Embryonic facial prominence (tissue), 1 donor: ENCODE results near the gene PRDX3.

Experiments
- DNase-seq: peaks from one replicate; pipeline ENCODE4 v3.0.0-alpha.2; 2016; ENCODE audit errors: extremely low spot score

PRDX3 gene

GRCh38 chr10:119178372-119179119 lies at the start of gene PRDX3:
TSS of gene PRDX3 (minus strand) at chr10:119178812. CDS start at chr10:119178790, 22 bp downstream.
- peak; percentile 83 for DNase-seq

DNA sequence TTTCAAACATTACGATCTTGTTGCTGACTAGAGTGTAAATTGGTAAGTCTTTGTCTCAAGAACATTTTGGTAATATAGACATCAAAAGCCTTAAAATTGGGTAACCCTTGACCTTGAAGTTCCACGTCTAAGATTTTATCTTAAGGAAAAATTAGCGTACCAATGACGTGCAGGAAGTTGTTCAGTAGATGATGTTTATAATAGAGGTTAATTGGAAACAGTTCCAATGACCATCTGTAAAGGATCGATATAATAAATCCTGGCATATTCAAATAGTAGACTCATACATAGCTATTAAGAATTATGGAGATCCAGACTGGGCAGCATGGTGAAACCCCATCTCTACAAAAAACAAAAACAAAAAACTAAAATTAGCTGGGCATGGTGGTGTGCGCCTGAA lies 49.2 kb upstream of the PRDX3 start:
- DNase-seq: no peak

DNA sequence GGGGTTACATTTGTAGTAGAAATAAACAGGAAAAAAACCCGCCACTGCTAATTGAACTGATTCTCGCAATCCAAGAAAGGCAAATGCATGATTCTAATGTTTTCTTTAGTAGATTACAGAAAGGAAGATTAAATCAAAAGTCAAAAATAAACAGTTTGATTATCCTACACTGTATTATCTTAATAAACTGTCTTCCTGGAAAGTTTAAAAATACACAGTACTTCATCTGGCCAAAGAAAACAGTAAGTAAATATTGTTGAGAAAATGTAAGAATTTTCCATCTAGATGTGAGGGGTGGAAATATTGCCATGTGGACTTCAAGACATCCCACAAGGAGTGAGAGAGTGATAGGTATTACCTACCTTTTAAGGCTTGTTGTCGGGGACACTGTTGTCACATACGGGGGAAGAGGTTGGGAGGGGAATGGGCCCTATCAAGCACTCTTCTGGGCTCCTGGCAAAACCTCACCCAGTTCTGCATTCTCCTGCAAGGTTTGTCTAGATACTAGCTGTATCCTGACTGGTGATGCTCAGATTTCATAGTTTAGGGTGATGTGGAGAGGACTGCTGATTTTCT lies 46.6 kb upstream of the PRDX3 start:
- DNase-seq: no peak

DNA sequence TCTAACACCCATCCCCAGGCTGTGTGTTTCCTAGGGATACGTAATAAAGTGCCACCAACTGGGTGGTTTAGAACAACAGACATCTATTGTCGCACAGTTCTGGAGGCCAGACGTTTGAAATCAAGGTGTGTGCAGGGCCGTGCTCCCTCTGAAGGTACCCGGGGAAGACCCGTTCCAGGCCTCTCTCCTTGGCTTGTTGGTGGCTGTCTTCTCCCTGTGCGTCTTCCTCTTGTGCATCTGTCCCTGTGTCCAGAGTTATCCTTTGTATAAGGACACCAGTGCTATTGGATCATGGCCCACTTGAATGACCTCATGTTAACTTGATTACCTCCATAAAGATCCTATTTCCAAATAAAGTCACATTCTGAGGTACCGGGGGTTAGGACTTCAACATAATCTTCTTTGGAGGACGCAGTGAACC lies 44.4 kb upstream of the PRDX3 start:
- DNase-seq: no peak

- no peak for DNase-seq
Measured at GRCh38 chr10:119222537-119222936, 43.9 kb upstream of the PRDX3 start.

DNA sequence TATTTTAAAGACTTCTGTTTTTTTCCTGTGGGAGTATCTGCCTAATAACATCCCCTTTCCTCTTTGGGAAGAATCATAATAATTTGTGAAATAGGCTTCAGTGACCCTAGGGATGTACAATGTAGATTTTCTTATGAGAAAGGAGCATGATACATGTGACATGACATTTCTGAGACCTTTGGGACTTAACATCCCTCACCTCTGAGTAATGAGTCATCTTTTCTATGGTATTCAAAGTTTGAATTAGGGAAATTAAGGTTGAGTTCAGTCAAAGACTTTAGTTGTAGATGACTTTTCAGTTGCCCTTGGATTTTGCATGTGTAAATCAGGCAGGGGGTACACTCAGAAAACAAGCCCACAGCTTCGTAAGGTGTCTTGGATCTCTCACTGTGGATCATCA lies 43.1 kb upstream of the PRDX3 start:
- DNase-seq: no peak

GRCh38 chr10:119221201-119221600 lies 42.6 kb upstream of the PRDX3 start:
- DNase-seq: no peak

- no peak for DNase-seq
Measured at GRCh38 chr10:119219871-119220270, 41.3 kb upstream of the PRDX3 start.

GRCh38 chr10:119217991-119218490 lies 39.4 kb upstream of the PRDX3 start:
- DNase-seq: no peak

GRCh38 chr10:119217401-119217800 lies 38.8 kb upstream of the PRDX3 start:
- DNase-seq: no peak

DNA sequence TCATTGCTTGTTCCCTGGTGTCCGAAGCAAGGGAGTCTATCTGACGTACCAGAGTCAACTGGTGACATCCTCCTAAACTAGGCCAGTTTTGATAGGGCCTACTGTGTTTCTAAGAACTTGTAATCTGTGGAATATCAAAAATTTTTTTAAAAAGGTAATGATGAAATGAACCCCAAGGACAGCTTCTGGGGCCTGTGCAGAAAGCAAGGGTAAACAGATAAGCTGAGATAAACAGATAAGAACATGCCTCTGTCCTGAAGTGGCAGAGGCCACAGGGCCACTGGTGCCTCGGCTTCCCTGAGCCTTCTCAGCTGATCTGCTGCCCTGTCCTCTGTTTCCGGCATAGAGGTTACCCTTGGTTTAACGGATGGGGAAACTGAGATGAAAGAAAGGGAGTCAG lies 37.5 kb upstream of the PRDX3 start:
- no peak for DNase-seq

DNA sequence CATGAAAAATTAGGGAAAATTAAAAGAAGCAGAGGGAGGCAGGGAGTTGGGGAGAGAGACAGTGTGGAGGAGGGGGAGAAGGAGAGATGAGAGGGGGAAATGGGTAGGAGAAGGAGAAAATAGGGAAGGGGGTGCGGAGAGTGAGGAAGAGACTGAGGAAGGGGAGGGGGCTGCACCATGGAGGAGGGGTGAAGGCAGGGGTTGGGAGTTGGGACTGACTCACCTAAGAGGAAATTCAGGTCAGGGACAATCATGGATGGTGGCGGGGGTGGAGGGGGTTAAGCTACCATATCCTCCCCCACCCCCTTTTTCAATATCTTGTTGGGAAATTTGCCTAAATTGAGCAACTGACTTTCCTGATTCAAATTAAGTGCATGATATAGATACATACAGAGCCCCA lies 36.8 kb upstream of the PRDX3 start:
- no peak for DNase-seq

DNA sequence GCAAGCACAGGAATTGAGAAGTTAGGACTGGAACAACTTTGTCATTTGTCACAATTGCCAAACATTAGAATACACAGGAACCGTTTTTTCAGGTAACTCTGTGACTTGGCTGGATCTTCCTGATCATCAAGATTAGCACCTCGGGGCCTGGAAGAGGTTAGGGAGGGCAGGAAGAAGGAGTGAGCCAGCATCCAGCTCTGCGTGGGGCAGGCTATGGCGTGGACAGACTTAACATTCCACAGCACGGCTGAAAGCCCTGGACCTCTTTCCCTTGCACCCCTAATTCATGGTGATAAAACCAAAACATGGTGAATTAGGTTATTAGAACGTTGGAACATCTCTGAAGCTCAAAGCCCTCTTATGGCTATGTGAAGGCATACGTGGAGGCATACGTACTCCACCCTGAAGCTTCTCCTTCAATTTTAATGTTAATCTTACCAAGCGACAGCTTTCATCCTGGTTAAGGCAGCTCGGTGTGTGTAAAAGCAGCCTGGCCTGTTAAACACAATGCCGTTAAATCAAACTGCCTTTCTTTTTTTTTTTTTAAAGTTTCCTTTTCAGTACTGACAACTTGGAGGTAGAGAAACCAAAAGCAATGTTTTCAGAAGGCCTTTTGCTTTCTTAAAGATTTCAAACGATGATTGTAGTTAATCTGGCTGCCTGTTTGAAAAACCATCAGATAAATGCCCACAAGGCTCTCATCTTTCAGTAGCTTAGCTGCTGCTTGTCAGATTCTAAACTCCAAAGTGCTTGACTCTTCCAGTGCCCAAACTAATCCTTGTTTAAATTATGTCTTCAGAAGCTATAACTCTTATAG lies 33.2 kb upstream of the PRDX3 start:
- no peak for DNase-seq

GRCh38 chr10:119211176-119211575 lies 32.6 kb upstream of the PRDX3 start:
- no peak for DNase-seq

- DNase-seq: no peak
Measured at GRCh38 chr10:119210633-119211032, 32.0 kb upstream of the PRDX3 start.

- no peak for DNase-seq
Measured at GRCh38 chr10:119209736-119210355, 31.2 kb upstream of the PRDX3 start.

DNA sequence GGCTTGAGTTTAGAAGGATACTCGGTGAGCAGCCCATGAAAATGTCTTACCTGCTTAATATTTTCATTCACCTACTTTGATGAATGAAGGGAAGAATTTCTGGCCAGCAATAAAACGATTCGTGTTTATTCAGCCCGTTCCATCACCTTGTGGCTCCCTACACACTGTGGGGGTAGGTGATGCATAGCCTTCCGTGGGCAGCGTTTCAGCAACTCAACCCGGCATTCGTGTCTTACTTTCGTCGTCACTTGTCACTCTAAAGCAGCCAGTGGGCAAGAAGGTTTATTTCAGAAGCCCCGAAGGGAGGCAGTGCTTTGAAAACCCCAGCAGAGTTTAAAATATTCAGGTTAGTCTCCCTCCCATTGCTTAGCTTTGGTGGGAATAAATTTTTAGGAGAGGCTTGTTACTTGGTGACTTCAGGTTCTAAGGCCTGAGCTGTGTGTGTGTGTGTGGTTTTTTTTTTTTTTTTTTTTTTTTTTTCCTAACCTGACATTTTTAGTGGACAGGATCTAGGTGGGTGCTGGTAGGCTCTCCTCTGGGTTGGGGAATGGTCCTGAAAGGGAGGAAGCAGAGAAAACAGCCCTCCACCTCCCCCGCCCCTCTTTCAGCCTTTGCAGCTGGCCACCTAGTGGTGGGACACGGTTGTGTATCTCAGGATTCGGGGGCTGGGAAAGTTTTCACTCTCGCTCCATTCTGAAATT lies 30.6 kb upstream of the PRDX3 start:
- no peak for DNase-seq

- no peak for DNase-seq
Measured at GRCh38 chr10:119208553-119208940, 29.9 kb upstream of the PRDX3 start.

DNA sequence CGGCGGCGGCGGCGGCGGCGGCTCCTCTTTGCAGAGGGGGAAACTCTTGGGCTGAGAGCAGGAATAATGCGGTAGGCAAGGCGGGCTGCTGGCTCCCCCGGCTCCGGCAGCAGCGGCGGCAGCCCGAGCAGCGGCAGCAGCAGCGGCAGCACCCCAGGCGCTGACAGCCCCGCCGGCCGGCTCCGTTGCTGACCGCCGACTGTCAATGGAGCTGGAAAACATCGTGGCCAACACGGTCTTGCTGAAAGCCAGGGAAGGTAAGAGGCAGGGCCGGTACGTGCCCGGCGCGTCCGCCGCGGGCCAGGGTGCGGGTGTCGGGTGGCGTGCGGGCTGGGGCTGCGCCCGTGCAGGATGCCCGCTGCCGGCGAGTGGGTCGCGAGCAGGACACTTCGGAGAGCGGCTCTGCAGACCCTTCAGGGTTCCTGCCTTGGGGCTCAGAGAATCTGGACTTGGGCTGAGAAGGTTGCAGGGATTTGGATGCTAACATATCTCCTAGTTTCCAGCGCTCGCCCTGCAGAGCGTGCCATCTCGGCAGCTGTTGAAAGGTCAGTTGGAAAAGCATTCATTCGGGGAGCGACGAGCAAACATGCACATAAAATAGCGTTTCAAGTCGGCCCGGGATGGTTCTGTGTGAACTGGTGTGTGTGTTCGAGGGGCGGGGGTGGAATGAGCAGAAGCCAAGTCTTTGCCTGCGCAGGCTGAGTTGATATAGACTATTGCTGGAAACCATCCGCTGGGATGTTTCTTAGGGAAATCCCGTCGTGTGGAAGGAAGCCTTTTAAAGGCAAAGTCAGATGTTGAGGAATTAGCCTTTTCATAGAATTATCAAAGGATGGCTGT lies 29.3 kb upstream of the PRDX3 start:
- no peak for DNase-seq

DNA sequence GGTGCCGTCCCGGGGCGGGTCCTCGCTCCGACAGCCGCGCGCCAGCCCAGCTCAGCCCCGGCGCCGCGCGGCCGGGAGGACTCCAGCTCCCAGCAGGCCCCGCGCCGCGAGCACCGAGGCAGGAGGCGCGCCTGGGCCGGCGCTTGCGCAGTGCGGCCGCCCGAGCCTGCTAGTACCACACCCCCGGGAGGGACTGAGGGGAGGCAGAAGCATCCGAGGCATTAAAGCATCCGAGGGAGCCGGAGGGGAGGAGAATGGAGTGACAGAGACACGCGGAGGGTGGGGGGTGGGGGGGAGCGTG lies 28.7 kb upstream of the PRDX3 start, which contains the start of gene GRK5:
Gene GRK5 (plus strand): TSS at position 206 of the 301 bp plus-strand sequence. CDS start 347 bp downstream, outside the sequence.
- DNase-seq: peak; percentile 92
